ENCODE data around the gene MTA3.

DNA sequence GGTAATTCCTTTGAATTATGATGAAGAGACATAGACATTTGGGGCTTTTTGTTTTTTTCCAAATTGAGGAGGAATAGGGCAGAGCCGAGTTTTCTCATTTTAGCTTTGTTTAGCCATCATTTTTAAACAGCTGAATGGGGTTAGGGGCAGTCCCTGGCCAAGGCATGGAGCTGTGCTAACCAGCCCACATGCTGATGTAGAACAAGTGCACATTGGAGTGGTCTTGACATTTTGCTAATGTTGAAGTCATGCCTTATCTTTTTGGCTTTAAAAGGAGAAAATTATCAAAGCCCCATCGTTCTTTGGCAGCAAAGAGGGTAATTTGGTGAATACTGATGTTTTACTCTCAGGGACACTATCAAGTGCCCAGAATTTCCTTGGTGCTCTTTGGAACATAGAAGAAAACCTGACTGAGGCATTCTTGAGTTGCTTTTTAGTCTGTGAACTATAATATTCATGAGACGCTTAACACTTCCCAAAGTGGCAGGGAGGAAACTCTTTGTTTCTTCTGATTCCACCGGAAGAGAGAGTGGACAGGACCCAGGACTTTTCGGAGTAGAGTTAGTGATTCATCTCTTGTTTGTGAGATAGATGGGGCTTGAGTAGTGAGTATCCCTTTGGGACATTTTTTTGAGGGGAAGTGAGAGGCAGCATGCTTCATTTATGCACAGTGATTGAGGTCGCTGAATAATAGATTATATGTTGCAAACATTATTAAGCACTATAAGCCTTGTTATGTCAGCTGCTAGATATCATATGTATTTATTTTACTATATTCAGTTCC lies 45.0 kb downstream of the MTA3 start:
- no peak for TF ChIP-seq POLR2AphosphoS5 (IDR thresholded peaks at IDR 0.05; ENCODE audit: low read depth)
- TF ChIP-seq, protein P1, sequence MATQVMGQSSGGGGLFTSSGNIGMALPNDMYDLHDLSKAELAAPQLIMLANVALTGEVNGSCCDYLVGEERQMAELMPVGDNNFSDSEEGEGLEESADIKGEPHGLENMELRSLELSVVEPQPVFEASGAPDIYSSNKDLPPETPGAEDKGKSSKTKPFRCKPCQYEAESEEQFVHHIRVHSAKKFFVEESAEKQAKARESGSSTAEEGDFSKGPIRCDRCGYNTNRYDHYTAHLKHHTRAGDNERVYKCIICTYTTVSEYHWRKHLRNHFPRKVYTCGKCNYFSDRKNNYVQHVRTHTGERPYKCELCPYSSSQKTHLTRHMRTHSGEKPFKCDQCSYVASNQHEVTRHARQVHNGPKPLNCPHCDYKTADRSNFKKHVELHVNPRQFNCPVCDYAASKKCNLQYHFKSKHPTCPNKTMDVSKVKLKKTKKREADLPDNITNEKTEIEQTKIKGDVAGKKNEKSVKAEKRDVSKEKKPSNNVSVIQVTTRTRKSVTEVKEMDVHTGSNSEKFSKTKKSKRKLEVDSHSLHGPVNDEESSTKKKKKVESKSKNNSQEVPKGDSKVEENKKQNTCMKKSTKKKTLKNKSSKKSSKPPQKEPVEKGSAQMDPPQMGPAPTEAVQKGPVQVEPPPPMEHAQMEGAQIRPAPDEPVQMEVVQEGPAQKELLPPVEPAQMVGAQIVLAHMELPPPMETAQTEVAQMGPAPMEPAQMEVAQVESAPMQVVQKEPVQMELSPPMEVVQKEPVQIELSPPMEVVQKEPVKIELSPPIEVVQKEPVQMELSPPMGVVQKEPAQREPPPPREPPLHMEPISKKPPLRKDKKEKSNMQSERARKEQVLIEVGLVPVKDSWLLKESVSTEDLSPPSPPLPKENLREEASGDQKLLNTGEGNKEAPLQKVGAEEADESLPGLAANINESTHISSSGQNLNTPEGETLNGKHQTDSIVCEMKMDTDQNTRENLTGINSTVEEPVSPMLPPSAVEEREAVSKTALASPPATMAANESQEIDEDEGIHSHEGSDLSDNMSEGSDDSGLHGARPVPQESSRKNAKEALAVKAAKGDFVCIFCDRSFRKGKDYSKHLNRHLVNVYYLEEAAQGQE (IDR thresholded peaks at IDR 0.05; ENCODE audit: insufficient replicate concordance, low read depth), result no peak
